Central memory CD4-positive, alpha-beta T cell (primary cell): ENCODE results near the gene ACSS1.

Experiments used
- DNase-seq: peaks from one replicate; pipeline ENCODE4 v3.0.0; 2022

Gene ACSS1

GRCh38 chr20:25058847-25059810 is 1.2 kb upstream of the ACSS1 start:
- DNase-seq = no peak

GRCh38 chr20:25057234-25058050 is 497 bp downstream of the ACSS1 start:
- peak; percentile 87 for DNase-seq

GRCh38 chr20:25056690-25057233 is 1.2 kb downstream of the ACSS1 start:
- no peak for DNase-seq

- DNase-seq = no peak
These were observed 2.0 kb downstream of the ACSS1 start for GRCh38 chr20:25055711-25056495.

GRCh38 chr20:25054995-25055629 is 2.8 kb downstream of the ACSS1 start:
- no peak for DNase-seq

GRCh38 chr20:25054096-25054820 is 3.7 kb downstream of the ACSS1 start:
- DNase-seq = no peak

- DNase-seq = no peak
These were observed 4.5 kb downstream of the ACSS1 start for GRCh38 chr20:25053255-25054031.

GRCh38 chr20:25052255-25053194 is 5.4 kb downstream of the ACSS1 start:
- no peak for DNase-seq

GRCh38 chr20:25051386-25052155 is 6.4 kb downstream of the ACSS1 start:
- DNase-seq = no peak

GRCh38 chr20:25050501-25051350 is 7.2 kb downstream of the ACSS1 start:
- no peak for DNase-seq

- no peak for DNase-seq
These were observed 7.9 kb downstream of the ACSS1 start for GRCh38 chr20:25050082-25050481.

GRCh38 chr20:25049261-25050060 is 8.5 kb downstream of the ACSS1 start:
- no peak for DNase-seq

GRCh38 chr20:25048519-25048952 is 9.4 kb downstream of the ACSS1 start:
- no peak for DNase-seq

GRCh38 chr20:25047766-25048165 is 10.2 kb downstream of the ACSS1 start:
- peak; percentile 25 for DNase-seq

GRCh38 chr20:25046736-25047666 is 10.9 kb downstream of the ACSS1 start:
- no peak for DNase-seq
